ENCODE measurements around the gene EFHD2.
"Not testable (repeated sequence)": the region's sequence is repeated elsewhere in the genome, so short reads cannot be mapped to it uniquely, and the experiment has no call there.

Gene EFHD2

GRCh38 chr1:15414445-15414983 is 4.8 kb downstream of the EFHD2 start:
- Mint-ChIP-seq H3K9me3 (no peaks in the 10 kb centered on the region), H3K4me3 (no peak overlapping the region), H3K4me1 (peaks cover 77% of the 10 kb centered on the region), H3K27me3 (peaks cover under 1% of the 10 kb centered on the region), H3K27ac (no peak overlapping the region)
- ATAC-seq: no peak
- no peak for DNase-seq

- no peaks in the 10 kb centered on the region for H3K9me3 Mint-ChIP-seq
- peaks cover 58% of the 10 kb centered on the region for H3K4me1 Mint-ChIP-seq
- H3K27me3 Mint-ChIP-seq: no peaks in the 10 kb centered on the region
- H3K4me3 Mint-ChIP-seq: peak overlapping the region; percentile 54 to 60
- DNase-seq (peak; percentile 22 to 39), ATAC-seq (peak; percentile 75)
- H3K27ac Mint-ChIP-seq: no peak overlapping the region
Measured at GRCh38 chr1:15417059-15417934, 7.6 kb downstream of the EFHD2 start.

- no peak overlapping the region for H3K4me3 Mint-ChIP-seq
- no peak overlapping the region for H3K27ac Mint-ChIP-seq
- no peaks in the 10 kb centered on the region for H3K27me3 Mint-ChIP-seq
- H3K4me1 Mint-ChIP-seq: peaks cover 41% of the 10 kb centered on the region
- DNase-seq (no peak), ATAC-seq (no peak)
- H3K9me3 Mint-ChIP-seq: no peaks in the 10 kb centered on the region
Measured at GRCh38 chr1:15418806-15419515, 9.3 kb downstream of the EFHD2 start.

DNA sequence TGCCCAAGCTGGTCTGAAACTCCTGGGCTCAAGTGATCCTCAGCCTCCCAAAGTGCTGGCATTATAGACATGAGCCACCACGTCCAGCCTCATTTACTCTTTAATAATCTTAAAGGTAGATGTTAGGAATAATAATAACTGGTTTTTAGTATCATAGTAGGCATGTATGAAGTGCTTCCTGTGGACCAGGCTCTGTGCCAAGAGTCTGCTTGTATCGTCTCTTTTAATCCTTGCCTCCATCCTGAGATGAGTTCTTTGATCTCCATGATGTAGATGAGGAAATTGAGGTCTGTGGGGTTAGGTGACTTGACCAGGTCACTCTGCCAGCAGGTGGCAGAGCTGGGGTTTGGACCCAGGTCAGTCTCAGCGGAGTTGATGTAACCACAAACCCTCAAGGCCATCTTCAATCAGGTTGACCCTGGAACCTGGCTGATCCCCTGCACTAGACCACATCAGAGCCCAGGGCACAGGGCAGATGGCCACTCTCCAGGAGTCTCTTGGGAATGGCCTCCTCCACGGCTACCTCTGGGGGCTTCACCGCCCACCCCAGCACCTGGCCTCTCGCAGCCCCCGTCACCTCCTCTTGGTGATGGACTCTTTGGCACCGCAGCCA is 11.3 kb downstream of the EFHD2 start:
- Mint-ChIP-seq H3K4me1 (peaks cover 23% of the 10 kb centered on the region), H3K27me3 (no peaks in the 10 kb centered on the region), H3K4me3 (no peak overlapping the region), H3K9me3 (no peaks in the 10 kb centered on the region), H3K27ac (no peak overlapping the region)
- DNase-seq: no peak
- ATAC-seq: no peak

GRCh38 chr1:15422871-15423270 is 13.2 kb downstream of the EFHD2 start:
- ATAC-seq (no peak), DNase-seq (no peak)
- Mint-ChIP-seq H3K4me1 (peaks cover 12% of the 10 kb centered on the region), H3K27me3 (no peaks in the 10 kb centered on the region), H3K4me3 (no peak overlapping the region), H3K9me3 (no peaks in the 10 kb centered on the region), H3K27ac (no peak overlapping the region)

- H3K4me1 Mint-ChIP-seq: peaks cover 10% of the 10 kb centered on the region
- no peaks in the 10 kb centered on the region for H3K27me3 Mint-ChIP-seq
- no peak overlapping the region for H3K27ac Mint-ChIP-seq
- DNase-seq: no peak
- H3K4me3 Mint-ChIP-seq: no peak overlapping the region
- ATAC-seq: no peak
- H3K9me3 Mint-ChIP-seq: no peaks in the 10 kb centered on the region
Measured at GRCh38 chr1:15423355-15424077, 13.8 kb downstream of the EFHD2 start.

DNA sequence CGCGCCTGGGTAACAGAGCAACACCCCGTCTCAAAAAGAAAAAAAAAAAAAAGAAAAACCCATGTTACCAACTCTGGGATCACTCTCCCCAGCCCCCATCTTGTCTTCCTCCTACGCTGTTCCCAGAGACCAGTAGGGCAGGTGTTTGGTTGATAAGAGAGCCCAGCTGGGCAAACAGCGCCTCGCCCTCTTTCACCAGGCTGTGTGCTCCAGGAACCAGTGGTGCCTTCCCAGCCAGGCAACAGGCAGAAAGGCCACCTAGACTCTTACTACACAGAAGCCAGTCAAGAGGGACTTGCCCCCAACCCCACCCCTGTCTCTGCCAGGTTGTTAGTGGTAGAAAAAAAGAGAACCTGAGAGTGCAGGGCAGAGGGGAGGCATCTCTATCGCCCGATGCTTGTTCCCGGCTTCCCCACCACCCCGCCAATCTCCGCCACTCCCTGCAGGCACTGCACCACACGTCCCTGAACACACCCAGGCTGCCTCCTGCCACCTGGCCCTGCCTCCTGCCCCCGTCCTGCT is 14.5 kb downstream of the EFHD2 start:
- peak overlapping the region; percentile 20 to 43 for H3K27ac Mint-ChIP-seq
- no peaks in the 10 kb centered on the region for H3K27me3 Mint-ChIP-seq
- ATAC-seq (no peak), DNase-seq (no peak)
- no peaks in the 10 kb centered on the region for H3K9me3 Mint-ChIP-seq
- H3K4me3 Mint-ChIP-seq: no peak overlapping the region
- H3K4me1 Mint-ChIP-seq: peaks cover 10% of the 10 kb centered on the region

DNA sequence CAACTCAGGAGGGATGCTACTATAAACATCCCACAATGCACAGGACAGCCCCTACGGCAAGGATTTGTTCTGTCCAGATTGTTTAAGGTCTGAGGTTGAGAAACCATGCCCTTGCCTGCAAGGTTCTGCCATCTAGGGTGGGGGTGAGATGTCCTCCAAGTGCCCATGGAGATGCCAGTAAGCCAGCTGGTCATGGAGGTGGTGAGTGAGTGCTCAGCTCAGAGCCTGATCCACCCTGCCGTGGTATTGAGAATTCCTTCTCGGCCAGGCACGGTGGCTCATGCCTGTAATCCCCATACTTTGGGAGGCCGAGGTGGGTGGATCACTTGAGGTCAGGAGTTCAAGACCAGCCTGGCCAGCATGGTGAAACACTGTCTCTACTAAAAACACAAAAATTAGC is 15.3 kb downstream of the EFHD2 start:
- ATAC-seq (no peak), DNase-seq (no peak)
- Mint-ChIP-seq H3K4me1 (peaks cover 10% of the 10 kb centered on the region), H3K27ac (no peak overlapping the region), H3K9me3 (no peaks in the 10 kb centered on the region), H3K27me3 (no peaks in the 10 kb centered on the region), H3K4me3 (no peak overlapping the region)

GRCh38 chr1:15425521-15425920 is 15.8 kb downstream of the EFHD2 start:
- ATAC-seq: no peak
- H3K4me3 Mint-ChIP-seq: no peak overlapping the region
- H3K27ac Mint-ChIP-seq: no peak overlapping the region
- peaks cover 10% of the 10 kb centered on the region for H3K4me1 Mint-ChIP-seq
- DNase-seq: no peak
- no peaks in the 10 kb centered on the region for H3K9me3 Mint-ChIP-seq
- H3K27me3 Mint-ChIP-seq: no peaks in the 10 kb centered on the region

DNA sequence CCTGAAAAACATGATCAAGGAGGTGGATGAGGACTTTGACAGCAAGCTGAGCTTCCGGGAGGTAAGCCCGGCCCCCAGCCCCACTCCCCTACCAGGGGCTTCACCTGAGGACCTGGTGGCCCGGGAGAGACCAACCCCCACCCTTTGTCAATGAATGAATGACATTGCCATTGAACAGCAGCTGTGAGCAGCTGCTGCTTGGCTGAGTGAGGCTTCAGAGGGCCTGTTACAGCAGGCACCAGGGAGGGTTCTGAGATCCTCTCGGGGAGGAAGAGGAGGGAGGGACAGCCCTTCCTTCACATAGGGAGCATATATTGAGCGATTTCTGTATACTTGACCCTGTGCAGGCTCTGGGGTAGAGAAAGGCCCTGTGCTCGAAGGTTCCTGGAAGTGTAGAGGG is 16.3 kb downstream of the EFHD2 start:
- H3K27ac Mint-ChIP-seq: peak overlapping the region in 1 of 2 donors; percentile 28
- peaks cover 10% of the 10 kb centered on the region for H3K4me1 Mint-ChIP-seq
- H3K4me3 Mint-ChIP-seq: no peak overlapping the region

GRCh38 chr1:15426492-15427279 is 17.0 kb downstream of the EFHD2 start:
- peaks cover 10% of the 10 kb centered on the region for H3K4me1 Mint-ChIP-seq
- H3K4me3 Mint-ChIP-seq: no peak overlapping the region
- no peaks in the 10 kb centered on the region for H3K27me3 Mint-ChIP-seq
- DNase-seq: no peak
- ATAC-seq: peak; percentile 14
- H3K27ac Mint-ChIP-seq: peak overlapping the region in 1 of 2 donors; percentile 69
- H3K9me3 Mint-ChIP-seq: no peaks in the 10 kb centered on the region

More for the DNA sequence above, 16.3 kb downstream of the EFHD2 start:
- no peaks in the 10 kb centered on the region for H3K9me3 Mint-ChIP-seq
- no peaks in the 10 kb centered on the region for H3K27me3 Mint-ChIP-seq
- DNase-seq: no peak
- ATAC-seq: no peak

DNA sequence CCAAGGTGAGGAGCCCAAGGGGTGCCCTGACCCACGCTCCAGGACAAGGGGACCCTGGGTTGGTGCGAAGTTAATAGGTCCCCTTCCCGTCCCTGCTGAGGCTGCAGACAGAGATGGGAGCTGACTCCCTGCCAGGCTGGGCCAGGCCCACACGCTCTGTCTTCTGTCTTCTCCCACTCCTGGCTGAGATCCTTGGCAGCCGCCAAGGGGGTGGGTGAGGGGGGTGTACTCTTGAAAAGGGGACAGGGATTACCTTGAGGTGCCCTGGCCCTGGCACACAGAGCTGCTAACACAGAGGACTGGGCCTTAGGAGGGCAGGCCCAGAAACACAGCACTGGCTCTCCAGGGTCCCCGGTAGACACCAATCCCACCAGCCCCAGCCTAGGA is 17.6 kb downstream of the EFHD2 start:
- no peaks in the 10 kb centered on the region for H3K9me3 Mint-ChIP-seq
- no peaks in the 10 kb centered on the region for H3K27me3 Mint-ChIP-seq
- peak; percentile 15 for ATAC-seq
- peaks cover 10% of the 10 kb centered on the region for H3K4me1 Mint-ChIP-seq
- no peak overlapping the region for H3K4me3 Mint-ChIP-seq
- no peak overlapping the region for H3K27ac Mint-ChIP-seq
- DNase-seq: no peak

- not testable (repeated sequence) for ATAC-seq, H3K27ac Mint-ChIP-seq, H3K27me3 Mint-ChIP-seq, H3K9me3 Mint-ChIP-seq, H3K4me3 Mint-ChIP-seq, DNase-seq
- peaks cover 10% of the 10 kb centered on the region for H3K4me1 Mint-ChIP-seq
Measured at GRCh38 chr1:15428252-15428651, 18.6 kb downstream of the EFHD2 start.

GRCh38 chr1:15428815-15429435 is 19.2 kb downstream of the EFHD2 start:
- Mint-ChIP-seq H3K9me3 (no peaks in the 10 kb centered on the region), H3K4me1 (peaks cover 10% of the 10 kb centered on the region), H3K27me3 (no peaks in the 10 kb centered on the region), H3K27ac (peak overlapping the region in 1 of 2 donors; percentile 89), H3K4me3 (no peak overlapping the region)
- DNase-seq: no peak
- ATAC-seq: peak; percentile 41
